Measurements from ENCODE around the gene R3HCC1L.

Gene R3HCC1L

GRCh38 chr10:98255146-98255877 is 120.9 kb downstream of the R3HCC1L start:
- no peak for TF ChIP-seq CTCF (IDR thresholded peaks at IDR 0.05; ENCODE audit: extremely low read depth, insufficient read depth, missing control alignments)
- in situ Hi-C loops (cut with MboI; ENCODE audit: low pct_unique_long_range_greater_than_20kb, low sequenced_read_pairs, unreplicated experiment): no loop called here
- peak; percentile 2 for DNase-seq (ENCODE audit: low spot score)

- in situ Hi-C loops (cut with MboI; ENCODE audit: low pct_unique_long_range_greater_than_20kb, low sequenced_read_pairs, unreplicated experiment): no loop called here
- no peak for TF ChIP-seq CTCF (IDR thresholded peaks at IDR 0.05; ENCODE audit: extremely low read depth, insufficient read depth, missing control alignments)
- DNase-seq (ENCODE audit: low spot score): peak; percentile 2
Observed at GRCh38 chr10:98256692-98257091, 122.2 kb downstream of the R3HCC1L start.

DNA sequence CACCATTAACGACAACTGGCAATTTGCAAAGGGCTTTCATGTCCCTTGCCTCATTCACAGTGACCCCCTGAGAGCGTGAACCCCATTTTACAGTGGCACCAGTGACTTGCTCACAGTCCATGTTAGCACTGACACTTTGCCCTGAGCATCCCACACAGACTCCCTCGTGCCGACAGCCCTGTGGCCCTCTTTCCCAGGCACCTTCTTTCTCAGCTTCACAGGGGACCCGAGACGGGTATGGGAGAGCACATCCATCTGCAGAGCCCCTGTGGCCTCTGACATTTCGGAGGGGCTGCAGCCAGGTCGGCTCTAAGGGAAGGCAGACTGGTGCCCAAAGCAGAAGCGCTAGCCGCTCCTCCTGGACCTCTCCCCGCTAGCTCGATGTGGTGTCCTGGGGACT is 122.7 kb downstream of the R3HCC1L start:
- in situ Hi-C loops (cut with MboI; ENCODE audit: low pct_unique_long_range_greater_than_20kb, low sequenced_read_pairs, unreplicated experiment): no loop called here
- no peak for TF ChIP-seq CTCF (IDR thresholded peaks at IDR 0.05; ENCODE audit: extremely low read depth, insufficient read depth, missing control alignments)
- DNase-seq (ENCODE audit: low spot score): no peak

GRCh38 chr10:98257961-98258360 is 123.5 kb downstream of the R3HCC1L start:
- no peak for TF ChIP-seq CTCF (IDR thresholded peaks at IDR 0.05; ENCODE audit: extremely low read depth, insufficient read depth, missing control alignments)
- peak; percentile 1 for DNase-seq (ENCODE audit: low spot score)
- in situ Hi-C loops (cut with MboI; ENCODE audit: low pct_unique_long_range_greater_than_20kb, low sequenced_read_pairs, unreplicated experiment): no loop called here

DNA sequence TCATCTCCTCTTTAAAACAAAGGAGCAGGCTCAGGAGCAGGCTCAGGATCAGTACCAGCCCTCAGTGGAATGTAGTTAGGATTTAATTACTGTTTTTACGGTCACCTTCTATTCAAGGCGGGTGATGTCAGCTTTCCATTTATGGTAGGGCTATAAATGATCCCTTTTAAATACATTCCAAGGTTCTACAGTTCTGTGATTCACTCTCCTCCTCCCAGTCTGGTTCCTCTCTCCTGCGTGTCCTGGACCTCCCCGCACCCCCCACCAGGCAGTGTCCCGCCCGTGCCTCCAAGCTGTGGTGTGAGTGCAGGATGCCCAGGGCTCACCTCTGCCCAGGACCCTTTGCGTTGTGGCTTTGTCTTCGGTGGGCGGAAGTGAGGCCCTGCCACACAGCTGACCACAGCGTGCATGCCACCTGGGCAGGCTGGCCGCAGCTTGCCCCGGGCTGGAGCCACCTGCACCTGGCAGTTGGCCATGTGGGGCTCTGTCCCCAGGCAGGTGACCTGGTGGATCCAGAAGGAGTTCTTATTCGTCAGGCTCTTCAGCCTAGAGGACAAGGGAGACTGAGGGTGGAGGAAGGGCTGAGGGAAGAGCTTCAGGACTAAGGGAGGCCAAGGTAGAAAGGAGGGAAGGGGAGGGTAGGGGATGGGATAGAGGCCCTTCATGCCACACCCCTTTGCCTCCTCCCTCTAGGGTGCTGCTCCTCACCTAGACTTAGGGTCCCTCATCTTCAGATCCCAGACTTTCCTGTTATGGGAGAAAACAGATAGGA is 124.4 kb downstream of the R3HCC1L start:
- in situ Hi-C loops (cut with MboI; ENCODE audit: low pct_unique_long_range_greater_than_20kb, low sequenced_read_pairs, unreplicated experiment): no loop called here
- peak; percentile 4 for DNase-seq (ENCODE audit: low spot score)
- no peak for TF ChIP-seq CTCF (IDR thresholded peaks at IDR 0.05; ENCODE audit: extremely low read depth, insufficient read depth, missing control alignments)

DNA sequence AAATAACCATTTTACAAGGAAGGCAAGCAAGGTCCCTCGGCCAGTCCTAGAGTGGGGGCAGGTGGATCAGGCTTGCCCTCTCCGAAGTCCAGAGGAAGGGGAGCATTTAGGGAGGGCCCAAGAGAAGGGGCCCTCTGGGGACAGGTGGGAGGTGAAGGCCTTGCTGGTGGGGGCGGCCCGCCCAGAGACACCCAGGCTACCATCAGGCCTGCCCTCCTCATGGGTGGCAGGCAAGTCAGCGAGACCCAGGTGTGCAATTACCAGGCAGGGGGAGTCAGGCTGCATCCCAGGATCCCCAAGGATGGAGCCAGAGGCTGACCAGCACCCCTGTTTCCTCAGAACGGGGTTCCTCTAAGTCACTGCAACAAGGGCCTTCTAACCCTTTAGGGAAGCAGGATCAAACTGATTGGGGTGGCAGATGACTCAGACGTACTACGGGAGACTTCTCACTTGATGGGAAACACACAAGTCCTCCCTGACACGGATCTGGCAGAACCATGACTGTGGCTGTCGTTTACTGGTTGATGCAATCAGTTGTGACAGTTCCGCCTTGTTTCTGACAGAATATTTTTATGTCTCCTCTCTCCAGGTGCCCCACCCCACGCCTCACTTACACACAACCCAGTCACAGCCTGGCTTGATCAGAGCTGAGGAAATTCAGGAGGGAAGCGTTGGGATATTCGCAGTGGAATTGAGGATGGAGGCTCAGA is 125.3 kb downstream of the R3HCC1L start:
- DNase-seq (ENCODE audit: low spot score): no peak
- in situ Hi-C loops (cut with MboI; ENCODE audit: low pct_unique_long_range_greater_than_20kb, low sequenced_read_pairs, unreplicated experiment): no loop called here
- TF ChIP-seq CTCF (IDR thresholded peaks at IDR 0.05; ENCODE audit: extremely low read depth, insufficient read depth, missing control alignments): no peak

Measured in GM13977 (cell line).